Calu3 (cell line): ENCODE measurements around the gene PCDH19. TPM values are rescaled to one million over a fixed set of nuclear protein-coding genes. Genes with fewer than 3 reads are reported as not detected.

ENCODE experiments used
- BruUV-seq: library from RNA; stranded (reverse); fragments of 400-500 nt; replicated peaks from 2 replicates; lab custom pipeline; 2021; lab: Mats Ljungman, UMichigan
- CTCF ChIA-PET: fragments of 300-600 bp; sonication (Branson Sonifier 250); formaldehyde crosslinking; loops from one replicate; lab custom pipeline; 2022; ENCODE audit warnings: antibody characterized with exemption; lab: Charles Lee
- DNase-seq: peaks from one replicate; pipeline ENCODE4 v3.0.0; 2022
- H3K27ac Mint-ChIP-seq: one replicate; pipeline ENCODE4 v1.8.0; 2022; ENCODE audit warnings: mixed read lengths; ENCODE audit not compliant: unreplicated experiment
- H3K27me3 Mint-ChIP-seq: one replicate; pipeline ENCODE4 v1.8.0; 2022; ENCODE audit warnings: mixed read lengths; ENCODE audit not compliant: unreplicated experiment
- H3K36me3 Mint-ChIP-seq: one replicate; pipeline ENCODE4 v1.8.0; 2022; ENCODE audit warnings: mild to moderate bottlenecking, moderate library complexity, mixed read lengths; ENCODE audit not compliant: insufficient read depth, unreplicated experiment
- H3K4me1 Mint-ChIP-seq: one replicate; pipeline ENCODE4 v1.8.0; 2022; ENCODE audit warnings: mild to moderate bottlenecking, low read depth, mixed read lengths; ENCODE audit not compliant: unreplicated experiment
- H3K4me3 Mint-ChIP-seq: one replicate; pipeline ENCODE4 v1.8.0; 2022; ENCODE audit warnings: mild to moderate bottlenecking, low read depth, moderate library complexity, mixed read lengths; ENCODE audit not compliant: unreplicated experiment
- H3K9me3 Mint-ChIP-seq: one replicate; pipeline ENCODE4 v1.8.0; 2022; ENCODE audit warnings: low read depth, mixed read lengths; ENCODE audit not compliant: unreplicated experiment
- intact Hi-C: fragments of 100-400 bp; cut with micrococcal nuclease; formaldehyde crosslinking; loops from one replicate; pipeline ENCODE4 v1.10.0; 2022; ENCODE audit not compliant: unreplicated experiment
- total RNA-seq: library from RNA; stranded (reverse); gene quantifications from 2 replicates; pipeline ENCODE4 v1.2.3, GENCODE V29; 2022
- TF ChIP-seq, protein P1 (sequence below): fragments of 200-600 bp; IDR thresholded peaks from one replicate; pipeline ENCODE4 v1.8.0; 2022; ENCODE audit warnings: antibody characterized with exemption; ENCODE audit not compliant: unreplicated experiment

The PCDH19 gene
- total RNA-seq, 1 experiment from 2014 or later: 0.50 TPM

DNA sequence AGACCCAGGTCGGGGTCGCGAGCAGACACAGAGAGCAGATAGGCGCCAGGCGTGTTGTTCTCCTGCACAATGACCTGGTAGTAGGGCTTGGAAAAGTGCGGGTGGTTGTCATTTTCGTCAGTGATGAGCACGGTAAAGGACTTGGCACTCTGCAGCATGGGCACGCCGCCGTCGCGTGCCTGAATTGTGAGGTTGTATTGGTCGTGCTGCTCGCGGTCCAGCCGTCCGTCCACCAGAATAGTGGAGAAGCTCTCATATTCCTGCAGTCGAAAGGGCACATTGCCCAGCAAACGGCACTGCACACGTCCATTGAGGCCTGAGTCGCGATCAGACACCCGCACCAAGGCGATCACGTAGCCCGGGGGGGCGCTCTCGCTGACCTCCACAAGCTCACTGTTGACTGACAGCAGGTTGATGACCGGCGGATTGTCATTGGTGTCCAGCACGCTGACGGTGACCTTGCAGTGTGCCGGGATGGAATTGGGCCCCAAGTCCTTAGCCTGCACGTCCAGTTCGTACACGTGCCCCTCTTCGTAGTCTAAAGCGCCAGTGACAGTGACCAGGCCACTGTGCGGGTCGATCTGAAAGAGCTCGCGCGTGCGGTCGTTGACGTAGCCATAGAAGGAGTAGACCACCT is 2.8 kb downstream of the PCDH19 start:
- H3K4me1 Mint-ChIP-seq: no peaks in the 10 kb centered on the region
- TF ChIP-seq, protein P1, sequence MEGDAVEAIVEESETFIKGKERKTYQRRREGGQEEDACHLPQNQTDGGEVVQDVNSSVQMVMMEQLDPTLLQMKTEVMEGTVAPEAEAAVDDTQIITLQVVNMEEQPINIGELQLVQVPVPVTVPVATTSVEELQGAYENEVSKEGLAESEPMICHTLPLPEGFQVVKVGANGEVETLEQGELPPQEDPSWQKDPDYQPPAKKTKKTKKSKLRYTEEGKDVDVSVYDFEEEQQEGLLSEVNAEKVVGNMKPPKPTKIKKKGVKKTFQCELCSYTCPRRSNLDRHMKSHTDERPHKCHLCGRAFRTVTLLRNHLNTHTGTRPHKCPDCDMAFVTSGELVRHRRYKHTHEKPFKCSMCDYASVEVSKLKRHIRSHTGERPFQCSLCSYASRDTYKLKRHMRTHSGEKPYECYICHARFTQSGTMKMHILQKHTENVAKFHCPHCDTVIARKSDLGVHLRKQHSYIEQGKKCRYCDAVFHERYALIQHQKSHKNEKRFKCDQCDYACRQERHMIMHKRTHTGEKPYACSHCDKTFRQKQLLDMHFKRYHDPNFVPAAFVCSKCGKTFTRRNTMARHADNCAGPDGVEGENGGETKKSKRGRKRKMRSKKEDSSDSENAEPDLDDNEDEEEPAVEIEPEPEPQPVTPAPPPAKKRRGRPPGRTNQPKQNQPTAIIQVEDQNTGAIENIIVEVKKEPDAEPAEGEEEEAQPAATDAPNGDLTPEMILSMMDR: no peak
- no peak overlapping the region for H3K4me3 Mint-ChIP-seq
- H3K27ac Mint-ChIP-seq: no peak overlapping the region
- no TSS peak for BruUV-seq
- H3K36me3 Mint-ChIP-seq: peaks cover 4% of the 10 kb centered on the region
- H3K27me3 Mint-ChIP-seq: peaks cover 52% of the 10 kb centered on the region
- intact Hi-C loops: no loop called here
- H3K9me3 Mint-ChIP-seq: no peaks in the 10 kb centered on the region
- DNase-seq: no peak
- CTCF ChIA-PET: no interaction called here

DNA sequence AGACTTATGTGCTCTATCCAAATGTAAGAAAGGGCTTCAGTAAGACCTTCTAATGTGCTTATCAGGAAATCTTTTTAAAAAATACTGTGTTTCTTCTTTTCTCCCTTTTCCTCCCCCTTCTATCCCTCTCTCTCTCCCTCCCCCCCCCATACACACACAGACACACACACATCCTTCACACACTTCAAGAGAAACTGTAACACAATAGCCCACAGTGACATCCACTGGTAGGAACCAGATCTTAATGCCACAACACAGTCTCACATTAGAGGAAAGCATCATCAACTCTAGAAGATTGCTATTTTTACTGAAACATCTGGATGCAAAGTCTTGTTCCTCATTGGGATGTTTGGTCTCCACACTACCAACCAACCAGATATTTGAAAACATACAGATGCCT is 4.6 kb downstream of the PCDH19 start:
- no peak overlapping the region for H3K4me3 Mint-ChIP-seq
- no TSS peak for BruUV-seq
- peaks cover 4% of the 10 kb centered on the region for H3K36me3 Mint-ChIP-seq
- TF ChIP-seq, protein P1: no peak
- CTCF ChIA-PET: no interaction called here
- DNase-seq: no peak
- intact Hi-C loops: no loop called here
- H3K9me3 Mint-ChIP-seq: no peaks in the 10 kb centered on the region
- no peaks in the 10 kb centered on the region for H3K4me1 Mint-ChIP-seq
- peaks cover 41% of the 10 kb centered on the region for H3K27me3 Mint-ChIP-seq
- no peak overlapping the region for H3K27ac Mint-ChIP-seq

DNA sequence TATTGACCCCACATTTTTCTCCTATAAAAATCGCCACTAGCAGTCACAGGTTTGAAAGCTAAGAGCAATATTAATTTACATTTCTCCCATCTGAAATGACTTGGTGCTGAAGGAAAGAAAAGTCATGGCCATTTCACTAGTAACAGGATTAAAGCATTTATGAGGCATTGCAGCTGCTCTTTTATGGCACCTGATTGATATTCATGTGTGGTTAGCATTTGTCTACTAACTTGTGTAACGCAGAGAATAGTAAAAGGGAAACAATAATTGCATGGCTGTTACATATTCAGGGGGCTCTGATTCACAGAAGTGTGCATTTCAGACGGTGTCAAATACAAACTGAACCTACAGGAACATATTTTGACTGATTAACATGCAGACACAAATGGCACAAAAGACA is 5.2 kb downstream of the PCDH19 start:
- no TSS peak for BruUV-seq
- peaks cover 41% of the 10 kb centered on the region for H3K27me3 Mint-ChIP-seq
- H3K36me3 Mint-ChIP-seq: peaks cover 3% of the 10 kb centered on the region
- CTCF ChIA-PET: no interaction called here
- TF ChIP-seq, protein P1: no peak
- intact Hi-C loops: no loop called here
- H3K4me1 Mint-ChIP-seq: no peaks in the 10 kb centered on the region
- no peak overlapping the region for H3K4me3 Mint-ChIP-seq
- no peak overlapping the region for H3K27ac Mint-ChIP-seq
- no peaks in the 10 kb centered on the region for H3K9me3 Mint-ChIP-seq
- no peak for DNase-seq

DNA sequence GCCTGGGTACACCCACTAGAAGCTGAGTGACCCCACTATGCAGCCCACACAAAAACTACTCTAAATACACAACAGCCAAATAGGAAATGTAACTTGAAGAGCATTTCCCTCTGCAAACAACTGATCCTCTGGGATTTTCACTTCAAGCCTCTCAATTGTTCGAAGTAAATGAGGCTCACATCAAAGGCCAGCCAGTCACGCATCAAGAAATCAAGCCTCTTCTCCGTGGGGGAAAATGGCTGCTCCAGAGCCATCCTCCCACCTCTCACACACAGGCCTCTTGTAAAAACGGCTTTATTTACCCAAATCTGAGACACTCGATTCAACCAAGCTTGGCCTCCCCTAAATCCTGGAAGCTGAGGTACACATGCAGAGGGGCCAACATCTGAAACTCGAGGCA is 14.3 kb downstream of the PCDH19 start:
- no peaks in the 10 kb centered on the region for H3K9me3 Mint-ChIP-seq
- no peak overlapping the region for H3K27ac Mint-ChIP-seq
- intact Hi-C loops: no loop called here
- peaks cover 36% of the 10 kb centered on the region for H3K27me3 Mint-ChIP-seq
- no TSS peak for BruUV-seq
- TF ChIP-seq, protein P1: no peak
- CTCF ChIA-PET: no interaction called here
- no peaks in the 10 kb centered on the region for H3K36me3 Mint-ChIP-seq
- DNase-seq: no peak
- H3K4me1 Mint-ChIP-seq: no peaks in the 10 kb centered on the region
- no peak overlapping the region for H3K4me3 Mint-ChIP-seq
